NT2/D1 (cell line): Measurements from ENCODE around the gene SLITRK2.

Experiments
- DNase-seq: peaks from one replicate; pipeline ENCODE4 v3.0.0-alpha.2; 2011; ENCODE audit warnings: low read depth, low spot score
- H3K27me3 ChIP-seq: 2 replicates; pipeline ENCODE4 v1.6.0; 2011; ENCODE audit warnings: mild to moderate bottlenecking; ENCODE audit not compliant: insufficient read length, insufficient read depth
- H3K36me3 ChIP-seq: 2 replicates; pipeline ENCODE4 v1.6.1; 2011; ENCODE audit warnings: mild to moderate bottlenecking, low read length, mixed read lengths; ENCODE audit not compliant: insufficient read depth, insufficient read length
- H3K4me1 ChIP-seq: 2 replicates; pipeline ENCODE4 v1.5.1; 2011; ENCODE audit not compliant: insufficient read depth, insufficient read length
- H3K4me3 ChIP-seq: 2 replicates; pipeline ENCODE4 v1.5.1; 2011; ENCODE audit warnings: low read depth; ENCODE audit not compliant: insufficient read length
- H3K9ac ChIP-seq: 2 replicates; pipeline ENCODE4 v1.6.0; 2011; ENCODE audit warnings: low read depth; ENCODE audit not compliant: insufficient read length
- H3K9me3 ChIP-seq: 2 replicates; pipeline ENCODE4 v1.5.1; 2011; ENCODE audit warnings: mild to moderate bottlenecking, low read length; ENCODE audit not compliant: insufficient read depth
- SUZ12 ChIP-seq: IDR thresholded peaks from 2 replicates; pipeline ENCODE4 v1.6.1; 2011; ENCODE audit not compliant: insufficient read length, insufficient read depth; ENCODE audit errors: extremely low read depth
- YY1 ChIP-seq: IDR thresholded peaks from 2 replicates; pipeline ENCODE4 v1.6.1; 2011; ENCODE audit not compliant: insufficient read length, insufficient read depth
- ZNF274 ChIP-seq: IDR thresholded peaks from 2 replicates; pipeline ENCODE4 v1.6.1; 2011; ENCODE audit warnings: mild to moderate bottlenecking, low read depth, low read length

Gene SLITRK2

GRCh38 chrX:145856181-145856580 is 38.6 kb downstream of the SLITRK2 start:
- DNase-seq: no peak
- H3K36me3 ChIP-seq: no peaks in the 10 kb centered on the region
- no peaks in the 10 kb centered on the region for H3K4me1 ChIP-seq
- TF ChIP-seq ZNF274: no peak
- no peak for TF ChIP-seq YY1
- TF ChIP-seq SUZ12: no peak
- no peaks in the 10 kb centered on the region for H3K27me3 ChIP-seq
- no peak overlapping the region for H3K4me3 ChIP-seq
- no peaks in the 10 kb centered on the region for H3K9me3 ChIP-seq
- no peak overlapping the region for H3K9ac ChIP-seq

GRCh38 chrX:145861818-145862217 is 44.2 kb downstream of the SLITRK2 start:
- no peaks in the 10 kb centered on the region for H3K27me3 ChIP-seq
- H3K4me1 ChIP-seq: no peaks in the 10 kb centered on the region
- H3K9me3 ChIP-seq: no peaks in the 10 kb centered on the region
- no peak overlapping the region for H3K4me3 ChIP-seq
- DNase-seq: no peak
- H3K36me3 ChIP-seq: no peaks in the 10 kb centered on the region
- no peak overlapping the region for H3K9ac ChIP-seq
- TF ChIP-seq SUZ12: no peak
- no peak for TF ChIP-seq YY1
- TF ChIP-seq ZNF274: no peak

GRCh38 chrX:145865082-145865481 is 47.5 kb downstream of the SLITRK2 start:
- no peaks in the 10 kb centered on the region for H3K27me3 ChIP-seq

More at GRCh38 chrX:145865082-145865481, 47.5 kb downstream of the SLITRK2 start:
- Histone ChIP-seq H3K9ac (no peak overlapping the region), H3K36me3 (no peaks in the 10 kb centered on the region), H3K4me1 (no peaks in the 10 kb centered on the region), H3K4me3 (no peak overlapping the region), H3K9me3 (no peaks in the 10 kb centered on the region)
- no peak for DNase-seq
- no peak for TF ChIP-seq YY1
- no peak for TF ChIP-seq ZNF274
- TF ChIP-seq SUZ12: no peak
